Neural cell (in vitro differentiated cells): ENCODE results near the gene KIFC1. TPM values are rescaled to one million over a fixed set of nuclear protein-coding genes. Genes with fewer than 3 reads are reported as not detected.

Experiments used
- H2AFZ ChIP-seq: fragments of 200-600, 300-800 bp; sonication (generic), shearing (Covaris generic); 2 replicates; pipeline ENCODE4 v1.6.0; 2014; ENCODE audit warnings: low read depth, mild to moderate bottlenecking, antibody characterized with exemption, low read length, moderate library complexity
- H3F3A ChIP-seq: fragments of 200-600 bp; shearing (Covaris generic); 2 replicates; pipeline ENCODE4 v1.6.1; 2016; ENCODE audit warnings: mild to moderate bottlenecking, moderate library complexity, mixed read lengths, antibody characterized with exemption, low read length; ENCODE audit not compliant: insufficient read depth, poor library complexity, severe bottlenecking
- H3K27ac ChIP-seq: fragments of 200-600, 300-800 bp; sonication (generic), shearing (Covaris generic); 2 replicates; pipeline ENCODE4 v1.5.1; 2014; ENCODE audit warnings: mild to moderate bottlenecking, low read length, moderate library complexity
- H3K27me3 ChIP-seq: fragments of 300-800, 200-600 bp; sonication (generic), shearing (Covaris generic); 2 replicates; pipeline ENCODE4 v1.6.0; 2014; ENCODE audit warnings: mild to moderate bottlenecking, low read depth, low read length, moderate library complexity; ENCODE audit not compliant: insufficient read depth
- H3K36me3 ChIP-seq: fragments of 300-800, 200-600 bp; sonication (generic), shearing (Covaris generic); 2 replicates; pipeline ENCODE4 v1.5.1; 2014; ENCODE audit warnings: mild to moderate bottlenecking, antibody characterized with exemption, low read length, moderate library complexity; ENCODE audit not compliant: insufficient read depth
- H3K4me2 ChIP-seq: fragments of 300-800, 200-600 bp; sonication (generic), shearing (Covaris generic); 2 replicates; pipeline ENCODE4 v1.6.0; 2014; ENCODE audit warnings: mild to moderate bottlenecking, low read length
- H3K4me3 ChIP-seq: fragments of 300-800, 200-600 bp; sonication (generic), shearing (Covaris generic); 2 replicates; pipeline ENCODE4 v1.5.1; 2014; ENCODE audit warnings: mild to moderate bottlenecking, low read length, moderate library complexity
- H3K79me2 ChIP-seq: fragments of 200-600 bp; shearing (Covaris generic); replicated peaks from 2 replicates; pipeline ENCODE4 v1.6.0; 2014; ENCODE audit warnings: mild to moderate bottlenecking, low read length, moderate library complexity; ENCODE audit not compliant: insufficient read depth
- H3K9ac ChIP-seq: fragments of 300-800, 200-600 bp; sonication (generic), shearing (Covaris generic); 2 replicates; pipeline ENCODE4 v1.6.1; 2016; ENCODE audit warnings: mild to moderate bottlenecking, low read length, mixed read lengths
- H3K9me2 ChIP-seq: fragments of 200-600 bp; shearing (Covaris generic); 2 replicates; pipeline ENCODE4 v1.6.1; 2016; ENCODE audit warnings: mild to moderate bottlenecking, low read length, mixed read lengths; ENCODE audit not compliant: insufficient read depth
- H3K9me3 ChIP-seq: fragments of 200-600, 300-800 bp; sonication (generic), shearing (Covaris generic); 2 replicates; pipeline ENCODE4 v1.6.1; 2016; ENCODE audit warnings: mild to moderate bottlenecking, mixed run types, low read length, moderate library complexity, mixed read lengths
- H4K20me1 ChIP-seq: fragments of 200-600 bp; shearing (Covaris generic); 2 replicates; pipeline ENCODE4 v1.6.1; 2016; ENCODE audit warnings: mild to moderate bottlenecking, mixed run types; ENCODE audit not compliant: insufficient read depth
- CTCF ChIP-seq: fragments of 450-650 bp; IDR thresholded peaks from 2 replicates; pipeline ENCODE4 v1.5.1; 2014; ENCODE audit warnings: antibody characterized with exemption, mild to moderate bottlenecking, moderate library complexity; ENCODE audit not compliant: poor library complexity, severe bottlenecking
- EP300 ChIP-seq: fragments of 450-650 bp; conservative IDR thresholded peaks from 2 replicates; pipeline ENCODE4 v1.6.1; 2014; ENCODE audit warnings: antibody characterized with exemption, mild to moderate bottlenecking, moderate library complexity; ENCODE audit not compliant: poor library complexity, severe bottlenecking
- EZH2 ChIP-seq: fragments of 200-600, 300-800 bp; shearing (Covaris generic), sonication (generic); IDR thresholded peaks from 2 replicates; pipeline ENCODE4 v1.6.1; 2014; ENCODE audit warnings: antibody characterized with exemption, low read length, borderline replicate concordance, mild to moderate bottlenecking; ENCODE audit not compliant: insufficient read depth, poor library complexity, severe bottlenecking
- MXI1 ChIP-seq: fragments of 450-650 bp; conservative IDR thresholded peaks from 2 replicates; pipeline ENCODE4 v1.6.1; 2014; ENCODE audit warnings: antibody characterized with exemption, mild to moderate bottlenecking; ENCODE audit not compliant: poor library complexity, severe bottlenecking
- POLR2AphosphoS5 ChIP-seq: IDR thresholded peaks from 2 replicates; pipeline ENCODE4 v1.6.1; 2012
- RAD21 ChIP-seq: fragments of 450-650 bp; conservative IDR thresholded peaks from 2 replicates; pipeline ENCODE4 v1.6.1; 2014; ENCODE audit warnings: antibody characterized with exemption, mild to moderate bottlenecking, moderate library complexity
- SMC3 ChIP-seq: fragments of 450-650 bp; conservative IDR thresholded peaks from 2 replicates; pipeline ENCODE4 v1.6.1; 2014; ENCODE audit warnings: antibody characterized with exemption, mild to moderate bottlenecking, moderate library complexity; ENCODE audit not compliant: poor library complexity
- TAF1 ChIP-seq: IDR thresholded peaks from 2 replicates; pipeline ENCODE4 v1.6.1; 2012; ENCODE audit warnings: low read depth
- polyA plus RNA-seq: library from polyadenylated mRNA; depleted of rRNA; stranded (reverse); fragments of >200 nt; gene quantifications from 2 replicates; pipeline ENCODE4 v1.2.3, GENCODE V29; 2014
- TF ChIP-seq, protein P1 (sequence below): IDR thresholded peaks from 2 replicates; pipeline ENCODE4 v1.6.1; 2012; ENCODE audit warnings: borderline replicate concordance

KIFC1 gene
- polyA plus RNA-seq, 1 donor from 2014 or later, result 0.52 TPM

DNA sequence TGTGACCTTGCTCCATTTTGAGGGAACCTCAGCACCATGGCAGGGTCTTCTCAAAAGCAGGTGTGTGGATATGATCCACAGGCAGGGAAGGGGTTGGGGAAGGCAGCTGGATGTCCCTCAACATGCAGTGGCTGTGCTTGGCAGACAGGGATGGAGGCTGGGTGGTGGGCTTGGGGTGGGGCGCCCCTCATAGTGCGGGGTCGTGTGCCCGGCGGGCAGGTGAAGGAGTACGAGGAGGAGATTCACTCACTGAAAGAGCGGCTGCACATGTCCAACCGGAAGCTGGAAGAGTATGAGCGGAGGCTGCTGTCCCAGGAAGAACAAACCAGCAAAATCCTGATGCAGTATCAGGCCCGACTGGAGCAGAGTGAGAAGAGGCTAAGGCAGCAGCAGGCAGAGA is 54.7 kb downstream of the KIFC1 start:
- TF ChIP-seq RAD21 (no peak), EZH2 (no peak), SMC3 (no peak), EP300 (no peak), CTCF (no peak)
- no peak overlapping the region for H3K4me3 ChIP-seq
- no peaks in the 10 kb centered on the region for H3K36me3 ChIP-seq
- no peak overlapping the region for H3K9ac ChIP-seq
- H3K79me2 ChIP-seq, result no peaks in the 10 kb centered on the region
- H3K27ac ChIP-seq, result no peak overlapping the region
- H2AFZ ChIP-seq, result no peak overlapping the region
- no peaks in the 10 kb centered on the region for H4K20me1 ChIP-seq
- no peaks in the 10 kb centered on the region for H3K9me3 ChIP-seq
- H3K9me2 ChIP-seq, result no peaks in the 10 kb centered on the region
- H3F3A ChIP-seq, result no peaks in the 10 kb centered on the region
- no peak overlapping the region for H3K4me2 ChIP-seq
- H3K27me3 ChIP-seq, result no peaks in the 10 kb centered on the region

DNA sequence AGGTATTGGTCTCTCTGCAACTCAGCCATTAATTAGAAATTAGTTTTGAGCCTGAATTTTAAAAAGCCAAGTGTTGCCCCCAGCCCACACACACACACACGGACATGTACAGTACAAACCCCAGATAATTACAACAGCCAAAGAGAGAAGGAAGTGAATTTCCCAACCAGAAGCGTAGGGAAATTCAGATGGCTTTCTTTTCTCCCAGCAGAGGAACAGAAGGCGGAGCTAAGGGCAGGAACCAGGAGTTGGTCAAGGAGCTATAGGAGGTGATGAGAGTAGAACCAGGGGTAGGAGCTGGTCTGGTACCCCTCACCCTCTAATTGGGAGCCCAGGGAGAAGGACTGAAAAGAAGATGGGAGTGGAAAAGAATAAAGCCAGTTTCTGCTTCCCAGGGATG is 58.8 kb downstream of the KIFC1 start:
- Histone ChIP-seq H3K9me3 (no peaks in the 10 kb centered on the region), H4K20me1 (no peaks in the 10 kb centered on the region), H3K9ac (no peak overlapping the region), H3K4me3 (no peak overlapping the region), H3K79me2 (peaks cover 16% of the 10 kb centered on the region), H3K27ac (no peak overlapping the region), H2AFZ (no peak overlapping the region), H3K36me3 (no peaks in the 10 kb centered on the region), H3K27me3 (no peaks in the 10 kb centered on the region), H3F3A (no peaks in the 10 kb centered on the region), H3K9me2 (no peaks in the 10 kb centered on the region), H3K4me2 (no peak overlapping the region)
- TF ChIP-seq MXI1 (no peak), EZH2 (no peak), TAF1 (no peak), CTCF (no peak), RAD21 (no peak), POLR2AphosphoS5 (no peak), EP300 (no peak), SMC3 (no peak)
- TF ChIP-seq, protein P1, sequence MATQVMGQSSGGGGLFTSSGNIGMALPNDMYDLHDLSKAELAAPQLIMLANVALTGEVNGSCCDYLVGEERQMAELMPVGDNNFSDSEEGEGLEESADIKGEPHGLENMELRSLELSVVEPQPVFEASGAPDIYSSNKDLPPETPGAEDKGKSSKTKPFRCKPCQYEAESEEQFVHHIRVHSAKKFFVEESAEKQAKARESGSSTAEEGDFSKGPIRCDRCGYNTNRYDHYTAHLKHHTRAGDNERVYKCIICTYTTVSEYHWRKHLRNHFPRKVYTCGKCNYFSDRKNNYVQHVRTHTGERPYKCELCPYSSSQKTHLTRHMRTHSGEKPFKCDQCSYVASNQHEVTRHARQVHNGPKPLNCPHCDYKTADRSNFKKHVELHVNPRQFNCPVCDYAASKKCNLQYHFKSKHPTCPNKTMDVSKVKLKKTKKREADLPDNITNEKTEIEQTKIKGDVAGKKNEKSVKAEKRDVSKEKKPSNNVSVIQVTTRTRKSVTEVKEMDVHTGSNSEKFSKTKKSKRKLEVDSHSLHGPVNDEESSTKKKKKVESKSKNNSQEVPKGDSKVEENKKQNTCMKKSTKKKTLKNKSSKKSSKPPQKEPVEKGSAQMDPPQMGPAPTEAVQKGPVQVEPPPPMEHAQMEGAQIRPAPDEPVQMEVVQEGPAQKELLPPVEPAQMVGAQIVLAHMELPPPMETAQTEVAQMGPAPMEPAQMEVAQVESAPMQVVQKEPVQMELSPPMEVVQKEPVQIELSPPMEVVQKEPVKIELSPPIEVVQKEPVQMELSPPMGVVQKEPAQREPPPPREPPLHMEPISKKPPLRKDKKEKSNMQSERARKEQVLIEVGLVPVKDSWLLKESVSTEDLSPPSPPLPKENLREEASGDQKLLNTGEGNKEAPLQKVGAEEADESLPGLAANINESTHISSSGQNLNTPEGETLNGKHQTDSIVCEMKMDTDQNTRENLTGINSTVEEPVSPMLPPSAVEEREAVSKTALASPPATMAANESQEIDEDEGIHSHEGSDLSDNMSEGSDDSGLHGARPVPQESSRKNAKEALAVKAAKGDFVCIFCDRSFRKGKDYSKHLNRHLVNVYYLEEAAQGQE, result no peak
